GM23338 (cell line): ENCODE results near the gene RNF187. TPM values are rescaled to one million over a fixed set of nuclear protein-coding genes. Genes with fewer than 3 reads are reported as not detected.

Experiments
- ATAC-seq: fragments of 200-7000 bp; cut with Tn5 transposase; 3 replicates; pipeline ENCODE4 v1.9.1; 2020
- DNase-seq: peaks from one replicate; pipeline ENCODE4 v3.0.0-alpha.2; 2015; ENCODE audit warnings: low spot score
- H2AFZ ChIP-seq: fragments of 200-600 bp; sonication (generic); 2 replicates; pipeline ENCODE4 v1.8.0; 2016; ENCODE audit warnings: antibody characterized with exemption, mild to moderate bottlenecking, moderate library complexity
- H3F3A ChIP-seq: fragments of 200-600 bp; sonication (generic); replicated peaks from 2 replicates; pipeline ENCODE4 v1.8.0; 2017; ENCODE audit warnings: antibody characterized with exemption, mixed run types, low read depth
- H3K27ac ChIP-seq: fragments of 200-600 bp; sonication (generic); 2 replicates; pipeline ENCODE4 v1.6.1; 2016; ENCODE audit warnings: low read depth
- H3K27me3 ChIP-seq: fragments of 200-600 bp; sonication (generic); 2 replicates; pipeline ENCODE4 v1.8.0; 2016; ENCODE audit warnings: mild to moderate bottlenecking, mixed run types, moderate library complexity; ENCODE audit not compliant: insufficient read depth
- H3K36me3 ChIP-seq: fragments of 200-600 bp; sonication (generic); 2 replicates; pipeline ENCODE4 v1.8.0; 2016; ENCODE audit warnings: mild to moderate bottlenecking; ENCODE audit not compliant: insufficient read depth
- H3K4me1 ChIP-seq: fragments of 200-600 bp; sonication (generic); 2 replicates; pipeline ENCODE4 v1.8.0; 2016; ENCODE audit warnings: mild to moderate bottlenecking, moderate library complexity; ENCODE audit not compliant: insufficient read depth
- H3K4me2 ChIP-seq: fragments of 200-600 bp; sonication (generic); 2 replicates; pipeline ENCODE4 v1.7.1; 2017; ENCODE audit warnings: mixed run types
- H3K4me3 ChIP-seq: fragments of 200-600 bp; sonication (generic); 2 replicates; pipeline ENCODE4 v1.6.1; 2016; ENCODE audit warnings: mixed run types
- H3K79me2 ChIP-seq: fragments of 200-600 bp; sonication (generic); replicated peaks from 2 replicates; pipeline ENCODE4 v1.8.0; 2017; ENCODE audit warnings: mild to moderate bottlenecking; ENCODE audit not compliant: insufficient read depth
- H3K9me2 ChIP-seq: fragments of 200-600 bp; sonication (generic); 2 replicates; pipeline ENCODE4 v1.8.0; 2017; ENCODE audit not compliant: insufficient read depth
- H4K20me1 ChIP-seq: fragments of 200-600 bp; sonication (generic); replicated peaks from 2 replicates; pipeline ENCODE4 v1.8.0; 2017; ENCODE audit warnings: mild to moderate bottlenecking; ENCODE audit not compliant: insufficient read depth
- H3K27ac Mint-ChIP-seq: 2 replicates; pipeline ENCODE4 v1.8.0; 2020; ENCODE audit warnings: inconsistent platforms, mild to moderate bottlenecking, moderate library complexity, mixed read lengths
- H3K27me3 Mint-ChIP-seq: 3 replicates; pipeline ENCODE4 v1.8.0; 2022; ENCODE audit warnings: low read depth, mild to moderate bottlenecking, moderate library complexity, mixed read lengths, inconsistent platforms; ENCODE audit not compliant: insufficient read depth, poor library complexity
- H3K36me3 Mint-ChIP-seq: 3 replicates; pipeline ENCODE4 v1.8.0; 2021; ENCODE audit warnings: low read depth, mild to moderate bottlenecking, inconsistent platforms, moderate library complexity, mixed read lengths
- H3K4me1 Mint-ChIP-seq: 3 replicates; pipeline ENCODE4 v1.8.0; 2020; ENCODE audit warnings: mild to moderate bottlenecking, inconsistent platforms, mixed read lengths
- H3K4me3 Mint-ChIP-seq: 3 replicates; pipeline ENCODE4 v1.8.0; 2021; ENCODE audit warnings: moderate library complexity, mild to moderate bottlenecking, inconsistent platforms, mixed read lengths
- H3K9me3 Mint-ChIP-seq: 3 replicates; pipeline ENCODE4 v1.8.0; 2020; ENCODE audit warnings: moderate library complexity, mild to moderate bottlenecking, inconsistent platforms, mixed read lengths
- CTCF ChIP-seq, 2 experiments: fragments of 200-600 bp in 1 of 2; sonication (generic) in 1 of 2; conservative IDR thresholded peaks; 2 replicates each; pipeline versions ENCODE4 v1.5.1 to v1.6.1; 2016 to 2017; ENCODE audit warnings: antibody characterized with exemption in 2 of 2, low read depth in 2 of 2, mild to moderate bottlenecking in 2 of 2, moderate library complexity in 1 of 2
- EZH2 ChIP-seq: fragments of 200-600 bp; sonication (generic); IDR thresholded peaks from one replicate; pipeline ENCODE4 v1.8.0; 2017; ENCODE audit warnings: antibody characterized with exemption, mild to moderate bottlenecking, low read depth; ENCODE audit not compliant: unreplicated experiment
- JUNB ChIP-seq: IDR thresholded peaks from one replicate; pipeline ENCODE4 v1.6.1; 2016; ENCODE audit warnings: antibody characterized with exemption; ENCODE audit not compliant: unreplicated experiment
- NANOG ChIP-seq: IDR thresholded peaks from 2 replicates; pipeline ENCODE4 v1.6.1; 2016; ENCODE audit warnings: antibody characterized with exemption, borderline replicate concordance
- ZNF331 ChIP-seq: fragments of 250-450 bp; sonication (Bioruptor Pico); IDR thresholded peaks from 2 replicates; pipeline ENCODE4 v1.5.0; 2020; ENCODE audit warnings: low read depth, mild to moderate bottlenecking, moderate library complexity
- polyA plus RNA-seq: library from polyadenylated mRNA; unstranded; fragments of >200 nt; fragmentation: Nextera tagmentation; extraction: Ambion mirVana; gene quantifications from 2 replicates; pipeline ENCODE4 v1.2.1, GENCODE V29; 2016
- total RNA-seq: library from RNA; depleted of rRNA; stranded (reverse); fragments of >200 nt; shearing (Covaris generic); gene quantifications from 2 replicates; pipeline ENCODE4 v1.2.3, GENCODE V29; 2014
- TF ChIP-seq, protein P1 (sequence below): IDR thresholded peaks from one replicate; pipeline ENCODE4 v1.6.1; 2018; ENCODE audit warnings: antibody characterized with exemption; ENCODE audit not compliant: unreplicated experiment
- TF ChIP-seq, protein P2 (sequence below): fragments of 250-450 bp; sonication (Bioruptor Pico); IDR thresholded peaks from 2 replicates; pipeline ENCODE4 v1.5.0; 2020; ENCODE audit warnings: mild to moderate bottlenecking, moderate library complexity
- TF ChIP-seq, protein P3 (sequence below): IDR thresholded peaks from 2 replicates; pipeline ENCODE4 v1.6.1; 2016; ENCODE audit warnings: antibody characterized with exemption

The RNF187 gene
- total and polyA plus RNA-seq, 2 experiments from 2014 or later = 24.8 to 55.3 TPM

GRCh38 chr1:228440761-228441500, 46.3 kb upstream of the RNF187 start (continued):
- TF ChIP-seq CTCF (conservative IDR thresholded peaks at IDR 0.05; ENCODE audit: low read depth in 2 of 2) (no peak), EZH2 (no peak), NANOG (no peak), ZNF331 (CRISPR knock-in tag) (no peak)
- TF ChIP-seq, protein P1, sequence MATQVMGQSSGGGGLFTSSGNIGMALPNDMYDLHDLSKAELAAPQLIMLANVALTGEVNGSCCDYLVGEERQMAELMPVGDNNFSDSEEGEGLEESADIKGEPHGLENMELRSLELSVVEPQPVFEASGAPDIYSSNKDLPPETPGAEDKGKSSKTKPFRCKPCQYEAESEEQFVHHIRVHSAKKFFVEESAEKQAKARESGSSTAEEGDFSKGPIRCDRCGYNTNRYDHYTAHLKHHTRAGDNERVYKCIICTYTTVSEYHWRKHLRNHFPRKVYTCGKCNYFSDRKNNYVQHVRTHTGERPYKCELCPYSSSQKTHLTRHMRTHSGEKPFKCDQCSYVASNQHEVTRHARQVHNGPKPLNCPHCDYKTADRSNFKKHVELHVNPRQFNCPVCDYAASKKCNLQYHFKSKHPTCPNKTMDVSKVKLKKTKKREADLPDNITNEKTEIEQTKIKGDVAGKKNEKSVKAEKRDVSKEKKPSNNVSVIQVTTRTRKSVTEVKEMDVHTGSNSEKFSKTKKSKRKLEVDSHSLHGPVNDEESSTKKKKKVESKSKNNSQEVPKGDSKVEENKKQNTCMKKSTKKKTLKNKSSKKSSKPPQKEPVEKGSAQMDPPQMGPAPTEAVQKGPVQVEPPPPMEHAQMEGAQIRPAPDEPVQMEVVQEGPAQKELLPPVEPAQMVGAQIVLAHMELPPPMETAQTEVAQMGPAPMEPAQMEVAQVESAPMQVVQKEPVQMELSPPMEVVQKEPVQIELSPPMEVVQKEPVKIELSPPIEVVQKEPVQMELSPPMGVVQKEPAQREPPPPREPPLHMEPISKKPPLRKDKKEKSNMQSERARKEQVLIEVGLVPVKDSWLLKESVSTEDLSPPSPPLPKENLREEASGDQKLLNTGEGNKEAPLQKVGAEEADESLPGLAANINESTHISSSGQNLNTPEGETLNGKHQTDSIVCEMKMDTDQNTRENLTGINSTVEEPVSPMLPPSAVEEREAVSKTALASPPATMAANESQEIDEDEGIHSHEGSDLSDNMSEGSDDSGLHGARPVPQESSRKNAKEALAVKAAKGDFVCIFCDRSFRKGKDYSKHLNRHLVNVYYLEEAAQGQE = no peak

- H3K27ac Mint-ChIP-seq = no peak overlapping the region
- Histone ChIP-seq H4K20me1 (0 out of 2 replicates have a peak, but pooled peaks cover 3% of the 10 kb centered on the region), H3K4me3 (no peak overlapping the region), H3K4me2 (no peak overlapping the region), H3F3A (no peaks in the 10 kb centered on the region; the same call in none of the 2 replicates), H3K36me3 (no peaks in the 10 kb centered on the region), H3K27ac (no peak overlapping the region), H3K79me2 (no peaks in the 10 kb centered on the region), H3K27me3 (peaks cover 94% of the 10 kb centered on the region), H2AFZ (no peak overlapping the region), H3K9me2 (0 out of 2 replicates have a peak, but pooled peaks cover 6% of the 10 kb centered on the region), H3K4me1 (peaks cover 12% of the 10 kb centered on the region; the same call in 1 of the 2 replicates)
- H3K36me3 Mint-ChIP-seq = no peaks in the 10 kb centered on the region
- ATAC-seq (no peak), DNase-seq (no peak)
- peaks cover 14% of the 10 kb centered on the region; the same call in 2 of the 3 replicates for H3K4me1 Mint-ChIP-seq
- peaks cover 73% of the 10 kb centered on the region for H3K27me3 Mint-ChIP-seq
- no peaks in the 10 kb centered on the region for H3K9me3 Mint-ChIP-seq
- H3K4me3 Mint-ChIP-seq = no peak overlapping the region
- TF ChIP-seq ZNF331 (CRISPR knock-in tag) = no peak
- TF ChIP-seq, protein P2, sequence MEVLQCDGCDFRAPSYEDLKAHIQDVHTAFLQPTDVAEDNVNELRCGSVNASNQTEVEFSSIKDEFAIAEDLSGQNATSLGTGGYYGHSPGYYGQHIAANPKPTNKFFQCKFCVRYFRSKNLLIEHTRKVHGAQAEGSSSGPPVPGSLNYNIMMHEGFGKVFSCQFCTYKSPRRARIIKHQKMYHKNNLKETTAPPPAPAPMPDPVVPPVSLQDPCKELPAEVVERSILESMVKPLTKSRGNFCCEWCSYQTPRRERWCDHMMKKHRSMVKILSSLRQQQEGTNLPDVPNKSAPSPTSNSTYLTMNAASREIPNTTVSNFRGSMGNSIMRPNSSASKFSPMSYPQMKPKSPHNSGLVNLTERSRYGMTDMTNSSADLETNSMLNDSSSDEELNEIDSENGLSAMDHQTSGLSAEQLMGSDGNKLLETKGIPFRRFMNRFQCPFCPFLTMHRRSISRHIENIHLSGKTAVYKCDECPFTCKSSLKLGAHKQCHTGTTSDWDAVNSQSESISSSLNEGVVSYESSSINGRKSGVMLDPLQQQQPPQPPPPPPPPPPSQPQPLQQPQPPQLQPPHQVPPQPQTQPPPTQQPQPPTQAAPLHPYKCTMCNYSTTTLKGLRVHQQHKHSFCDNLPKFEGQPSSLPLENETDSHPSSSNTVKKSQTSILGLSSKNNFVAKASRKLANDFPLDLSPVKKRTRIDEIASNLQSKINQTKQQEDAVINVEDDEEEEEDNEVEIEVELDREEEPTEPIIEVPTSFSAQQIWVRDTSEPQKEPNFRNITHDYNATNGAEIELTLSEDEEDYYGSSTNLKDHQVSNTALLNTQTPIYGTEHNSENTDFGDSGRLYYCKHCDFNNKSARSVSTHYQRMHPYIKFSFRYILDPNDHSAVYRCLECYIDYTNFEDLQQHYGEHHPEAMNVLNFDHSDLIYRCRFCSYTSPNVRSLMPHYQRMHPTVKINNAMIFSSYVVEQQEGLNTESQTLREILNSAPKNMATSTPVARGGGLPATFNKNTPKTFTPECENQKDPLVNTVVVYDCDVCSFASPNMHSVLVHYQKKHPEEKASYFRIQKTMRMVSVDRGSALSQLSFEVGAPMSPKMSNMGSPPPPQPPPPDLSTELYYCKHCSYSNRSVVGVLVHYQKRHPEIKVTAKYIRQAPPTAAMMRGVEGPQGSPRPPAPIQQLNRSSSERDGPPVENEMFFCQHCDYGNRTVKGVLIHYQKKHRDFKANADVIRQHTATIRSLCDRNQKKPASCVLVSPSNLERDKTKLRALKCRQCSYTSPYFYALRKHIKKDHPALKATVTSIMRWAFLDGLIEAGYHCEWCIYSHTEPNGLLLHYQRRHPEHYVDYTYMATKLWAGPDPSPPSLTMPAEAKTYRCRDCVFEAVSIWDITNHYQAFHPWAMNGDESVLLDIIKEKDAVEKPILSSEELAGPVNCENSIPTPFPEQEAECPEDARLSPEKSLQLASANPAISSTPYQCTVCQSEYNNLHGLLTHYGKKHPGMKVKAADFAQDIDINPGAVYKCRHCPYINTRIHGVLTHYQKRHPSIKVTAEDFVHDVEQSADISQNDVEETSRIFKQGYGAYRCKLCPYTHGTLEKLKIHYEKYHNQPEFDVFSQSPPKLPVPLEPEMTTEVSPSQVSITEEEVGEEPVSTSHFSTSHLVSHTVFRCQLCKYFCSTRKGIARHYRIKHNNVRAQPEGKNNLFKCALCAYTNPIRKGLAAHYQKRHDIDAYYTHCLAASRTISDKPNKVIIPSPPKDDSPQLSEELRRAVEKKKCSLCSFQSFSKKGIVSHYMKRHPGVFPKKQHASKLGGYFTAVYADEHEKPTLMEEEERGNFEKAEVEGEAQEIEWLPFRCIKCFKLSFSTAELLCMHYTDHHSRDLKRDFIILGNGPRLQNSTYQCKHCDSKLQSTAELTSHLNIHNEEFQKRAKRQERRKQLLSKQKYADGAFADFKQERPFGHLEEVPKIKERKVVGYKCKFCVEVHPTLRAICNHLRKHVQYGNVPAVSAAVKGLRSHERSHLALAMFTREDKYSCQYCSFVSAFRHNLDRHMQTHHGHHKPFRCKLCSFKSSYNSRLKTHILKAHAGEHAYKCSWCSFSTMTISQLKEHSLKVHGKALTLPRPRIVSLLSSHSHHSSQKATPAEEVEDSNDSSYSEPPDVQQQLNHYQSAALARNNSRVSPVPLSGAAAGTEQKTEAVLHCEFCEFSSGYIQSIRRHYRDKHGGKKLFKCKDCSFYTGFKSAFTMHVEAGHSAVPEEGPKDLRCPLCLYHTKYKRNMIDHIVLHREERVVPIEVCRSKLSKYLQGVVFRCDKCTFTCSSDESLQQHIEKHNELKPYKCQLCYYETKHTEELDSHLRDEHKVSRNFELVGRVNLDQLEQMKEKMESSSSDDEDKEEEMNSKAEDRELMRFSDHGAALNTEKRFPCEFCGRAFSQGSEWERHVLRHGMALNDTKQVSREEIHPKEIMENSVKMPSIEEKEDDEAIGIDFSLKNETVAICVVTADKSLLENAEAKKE = no peak
- no peak for TF ChIP-seq JUNB
- TF ChIP-seq, protein P3, sequence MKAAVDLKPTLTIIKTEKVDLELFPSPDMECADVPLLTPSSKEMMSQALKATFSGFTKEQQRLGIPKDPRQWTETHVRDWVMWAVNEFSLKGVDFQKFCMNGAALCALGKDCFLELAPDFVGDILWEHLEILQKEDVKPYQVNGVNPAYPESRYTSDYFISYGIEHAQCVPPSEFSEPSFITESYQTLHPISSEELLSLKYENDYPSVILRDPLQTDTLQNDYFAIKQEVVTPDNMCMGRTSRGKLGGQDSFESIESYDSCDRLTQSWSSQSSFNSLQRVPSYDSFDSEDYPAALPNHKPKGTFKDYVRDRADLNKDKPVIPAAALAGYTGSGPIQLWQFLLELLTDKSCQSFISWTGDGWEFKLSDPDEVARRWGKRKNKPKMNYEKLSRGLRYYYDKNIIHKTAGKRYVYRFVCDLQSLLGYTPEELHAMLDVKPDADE = no peak
- TF ChIP-seq NANOG = no peak
These were observed 43.8 kb upstream of the RNF187 start for GRCh38 chr1:228443395-228443794.
